ENCODE results near the gene SAMD7. TPM values are rescaled to one million over a fixed set of nuclear protein-coding genes. Genes with fewer than 3 reads are reported as not detected.
A peak's percentile ranks its signal among the peaks of the same experiment; 100 is the strongest.

Gene SAMD7
- total and polyA plus RNA-seq, 9 of the 15 experiments (the other 6 are each of a cell fraction or from before 2014, with no cell fraction given) = not detected

DNA sequence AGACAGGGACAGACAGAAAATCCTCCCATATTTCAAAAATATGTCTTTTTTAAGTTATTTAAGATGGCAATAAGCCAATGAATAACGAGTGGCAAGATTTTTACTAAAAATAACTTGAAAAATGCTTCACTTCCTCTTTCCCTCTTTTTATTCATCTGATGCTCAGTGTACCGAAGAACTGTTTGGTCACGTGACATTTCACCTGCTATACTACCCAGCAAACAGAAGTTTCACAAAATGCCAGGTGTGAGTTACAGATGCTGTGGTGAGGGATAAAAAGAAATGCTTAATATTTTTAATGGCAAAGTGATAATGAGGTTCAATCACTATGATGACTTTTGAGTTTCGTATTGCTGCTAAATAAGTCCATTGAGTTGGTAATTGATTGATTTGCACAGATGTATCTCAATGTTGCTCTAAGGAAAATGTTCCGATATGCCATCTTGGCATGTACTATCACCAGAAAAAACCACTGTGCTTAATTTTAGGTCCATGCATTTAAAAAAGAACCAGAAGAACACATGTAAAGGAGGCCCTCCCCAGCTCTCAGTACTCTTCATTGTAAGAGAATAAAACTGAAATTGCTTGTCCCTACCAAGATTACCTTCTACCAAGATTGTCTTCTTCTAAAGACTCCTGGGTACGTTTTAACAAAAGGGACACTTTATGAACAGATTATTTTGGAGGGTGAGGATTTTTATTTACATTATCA lies 29.3 kb downstream of the SAMD7 start:
- FAIRE-seq (no peak), DNase-seq (ENCODE audit: extremely low read depth in 1 of 4, low spot score in 3 of 4) (no peak), ATAC-seq (no peak)
- Histone ChIP-seq H3K27me3 (ENCODE audit: control insufficient read depth in 2 of 2, insufficient read depth in 2 of 2, low read length in 2 of 2) (no peaks in the 10 kb centered on the region), H3K9me3 (replicated peaks; ENCODE audit: control insufficient read depth, insufficient read depth, low read depth, low read length) (no peaks in the 10 kb centered on the region), H3K9me1 (ENCODE audit: control insufficient read depth, insufficient read depth, low read length) (no peaks in the 10 kb centered on the region), H3K27ac (ENCODE audit: extremely low read depth, low read depth, low read length) (no peak overlapping the region), H3K4me3 (no peak overlapping the region), H4K20me1 (replicated peaks; ENCODE audit: control insufficient read depth, insufficient read depth, low read length) (no peaks in the 10 kb centered on the region), H3K4me1 (replicated peaks in 1 of 2; ENCODE audit: control insufficient read depth in 2 of 2, insufficient read depth in 2 of 2, low read length in 2 of 2) (peaks cover 9 to 19% of the 10 kb centered on the region in 2 experiments; a peak in 3 of 5 replicates), H3K9ac (ENCODE audit: insufficient read depth in 1 of 2, low read depth in 2 of 2, low read length in 2 of 2) (no peak overlapping the region), H3K79me2 (ENCODE audit: control insufficient read depth, insufficient read depth, low read length) (no peaks in the 10 kb centered on the region), H3K4me2 (ENCODE audit: insufficient read depth, low read length) (no peak overlapping the region), H3K36me3 (ENCODE audit: control insufficient read depth, insufficient read depth, low read length) (no peaks in the 10 kb centered on the region), H2AFZ (ENCODE audit: low read depth, low read length) (no peak overlapping the region)
- intact Hi-C loops (cut with micrococcal nuclease) (no loop called here), in situ Hi-C loops (cut with MboI) (no loop called here)
- TF ChIP-seq JUND (IDR thresholded peaks at IDR 0.05; ENCODE audit: borderline replicate concordance, low read depth, low read length) = no peak
- no peak for TF ChIP-seq JUND (tag; IDR thresholded peaks at IDR 0.05; ENCODE audit: borderline replicate concordance, low read depth, low read length)
- peak; percentile 79 for TF ChIP-seq RAD51 (IDR thresholded peaks at IDR 0.05; ENCODE audit: borderline replicate concordance, low read depth)
- TF ChIP-seq ZNF76 (CRISPR knock-in tag; IDR thresholded peaks at IDR 0.05; ENCODE audit: borderline replicate concordance) = no peak
- TF ChIP-seq SPI1 (IDR thresholded peaks at IDR 0.05; ENCODE audit: borderline replicate concordance, low read depth, low read length) = peak; percentile 88
- TF ChIP-seq, protein P1, sequence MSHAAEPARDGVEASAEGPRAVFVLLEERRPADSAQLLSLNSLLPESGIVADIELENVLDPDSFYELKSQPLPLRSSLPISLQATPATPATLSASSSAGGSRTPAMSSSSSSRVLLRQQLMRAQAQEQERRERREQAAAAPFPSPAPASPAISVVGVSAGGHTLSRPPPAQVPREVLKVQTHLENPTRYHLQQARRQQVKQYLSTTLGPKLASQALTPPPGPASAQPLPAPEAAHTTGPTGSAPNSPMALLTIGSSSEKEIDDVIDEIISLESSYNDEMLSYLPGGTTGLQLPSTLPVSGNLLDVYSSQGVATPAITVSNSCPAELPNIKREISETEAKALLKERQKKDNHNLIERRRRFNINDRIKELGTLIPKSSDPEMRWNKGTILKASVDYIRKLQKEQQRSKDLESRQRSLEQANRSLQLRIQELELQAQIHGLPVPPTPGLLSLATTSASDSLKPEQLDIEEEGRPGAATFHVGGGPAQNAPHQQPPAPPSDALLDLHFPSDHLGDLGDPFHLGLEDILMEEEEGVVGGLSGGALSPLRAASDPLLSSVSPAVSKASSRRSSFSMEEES (CRISPR knock-in tag; IDR thresholded peaks at IDR 0.05) = peak; percentile 86
- CTCF ChIA-PET (ENCODE audit: low intra/inter-chr PET ratio) = no interaction called here
- BruUV-seq (replicated peaks) = no TSS peak
- WGBS (ENCODE audit: insufficient coverage, low coverage, missing lambda C conversion rate) = 53% methylated on average over 6 of the region's 6 CpGs
- POLR2A ChIA-PET = interaction anchor here (0.6 kb wide), 1 partner anchor 82 kb away, joined by 4 read pairs; no protein-coding TSS in a partner anchor

Measured in K562 (cell line).